Endothelial cell (in vitro differentiated cells): ENCODE data around the gene A3GALT2. TPM values are rescaled to one million over a fixed set of nuclear protein-coding genes. Genes with fewer than 3 reads are reported as not detected.

Experiments
- DNase-seq: peaks from one replicate; pipeline ENCODE4 v3.0.0; 2021; ENCODE audit warnings: low spot score
- H3K27ac Mint-ChIP-seq: one replicate; pipeline ENCODE4 v1.8.0; 2021; ENCODE audit warnings: mixed read lengths, inconsistent platforms; ENCODE audit not compliant: unreplicated experiment
- H3K27me3 Mint-ChIP-seq: one replicate; pipeline ENCODE4 v1.8.0; 2021; ENCODE audit warnings: mild to moderate bottlenecking, moderate library complexity, mixed read lengths, inconsistent platforms; ENCODE audit not compliant: unreplicated experiment
- H3K36me3 Mint-ChIP-seq: one replicate; pipeline ENCODE4 v1.8.0; 2021; ENCODE audit warnings: mild to moderate bottlenecking, low read depth, mixed read lengths, inconsistent platforms; ENCODE audit not compliant: unreplicated experiment
- H3K4me1 Mint-ChIP-seq: one replicate; pipeline ENCODE4 v1.8.0; 2021; ENCODE audit warnings: mild to moderate bottlenecking, mixed read lengths, inconsistent platforms; ENCODE audit not compliant: unreplicated experiment
- H3K4me3 Mint-ChIP-seq: one replicate; pipeline ENCODE4 v1.8.0; 2021; ENCODE audit warnings: mild to moderate bottlenecking, mixed read lengths, inconsistent platforms; ENCODE audit not compliant: unreplicated experiment
- H3K9me3 Mint-ChIP-seq: one replicate; pipeline ENCODE4 v1.8.0; 2021; ENCODE audit warnings: mixed read lengths, inconsistent platforms; ENCODE audit not compliant: unreplicated experiment
- total RNA-seq: library from RNA; stranded (reverse); fragmentation: NEBNext Ultra II Directional; extraction: Animal tissue kit (Norgen Biotek cat#: 25700); gene quantifications from one replicate; pipeline ENCODE4 v1.2.1, GENCODE V29; 2021; ENCODE audit not compliant: unreplicated experiment
- TF ChIP-seq, protein P1 (sequence below): fragments of 200-600 bp; sonication (generic); IDR thresholded peaks from one replicate; pipeline ENCODE4 v1.5.0; 2021; ENCODE audit warnings: antibody characterized with exemption; ENCODE audit not compliant: unreplicated experiment

The A3GALT2 gene
- total RNA-seq, 1 donor from 2014 or later = not detected

DNA sequence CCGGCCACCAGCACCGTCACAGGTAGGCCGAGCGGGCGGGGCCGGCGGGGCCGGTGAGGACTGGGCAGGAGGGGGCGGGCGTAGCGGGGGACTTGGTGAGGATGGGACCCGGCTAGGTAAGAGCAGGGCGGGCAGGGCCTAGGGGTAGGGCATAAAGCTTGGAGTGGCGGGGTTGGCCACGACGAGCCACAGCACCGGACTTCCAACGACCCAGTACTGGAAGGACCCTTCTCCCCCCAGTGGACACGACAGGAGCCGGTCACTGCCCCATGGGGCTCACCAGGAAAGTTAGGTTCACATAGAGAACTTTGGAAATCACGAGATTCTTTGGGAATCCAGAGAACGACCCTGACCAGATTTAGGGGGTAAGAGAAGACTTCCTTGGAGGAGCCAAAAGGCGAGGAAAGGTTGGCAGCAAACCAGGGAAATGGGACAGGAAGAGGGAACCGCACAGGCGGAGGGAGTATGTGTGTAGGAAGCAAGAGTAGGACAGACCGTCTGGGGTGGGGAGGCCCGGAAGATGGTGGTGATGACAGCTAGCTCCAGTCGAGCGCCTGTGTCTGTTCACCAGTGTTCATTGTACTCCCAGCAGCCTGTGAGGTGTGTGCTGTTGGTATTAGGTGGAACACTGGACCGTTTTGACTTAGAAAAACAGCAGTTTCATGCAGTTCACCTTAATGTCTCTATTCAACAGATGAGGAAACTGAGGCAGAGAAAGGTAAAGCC is 44.2 kb downstream of the A3GALT2 start:
- Mint-ChIP-seq H3K27me3 (peaks cover 7% of the 10 kb centered on the region), H3K36me3 (peaks cover 32% of the 10 kb centered on the region), H3K27ac (peak overlapping the region; percentile 70), H3K9me3 (no peaks in the 10 kb centered on the region), H3K4me1 (peaks cover 27% of the 10 kb centered on the region), H3K4me3 (peak overlapping the region; percentile 62)
- TF ChIP-seq, protein P1, sequence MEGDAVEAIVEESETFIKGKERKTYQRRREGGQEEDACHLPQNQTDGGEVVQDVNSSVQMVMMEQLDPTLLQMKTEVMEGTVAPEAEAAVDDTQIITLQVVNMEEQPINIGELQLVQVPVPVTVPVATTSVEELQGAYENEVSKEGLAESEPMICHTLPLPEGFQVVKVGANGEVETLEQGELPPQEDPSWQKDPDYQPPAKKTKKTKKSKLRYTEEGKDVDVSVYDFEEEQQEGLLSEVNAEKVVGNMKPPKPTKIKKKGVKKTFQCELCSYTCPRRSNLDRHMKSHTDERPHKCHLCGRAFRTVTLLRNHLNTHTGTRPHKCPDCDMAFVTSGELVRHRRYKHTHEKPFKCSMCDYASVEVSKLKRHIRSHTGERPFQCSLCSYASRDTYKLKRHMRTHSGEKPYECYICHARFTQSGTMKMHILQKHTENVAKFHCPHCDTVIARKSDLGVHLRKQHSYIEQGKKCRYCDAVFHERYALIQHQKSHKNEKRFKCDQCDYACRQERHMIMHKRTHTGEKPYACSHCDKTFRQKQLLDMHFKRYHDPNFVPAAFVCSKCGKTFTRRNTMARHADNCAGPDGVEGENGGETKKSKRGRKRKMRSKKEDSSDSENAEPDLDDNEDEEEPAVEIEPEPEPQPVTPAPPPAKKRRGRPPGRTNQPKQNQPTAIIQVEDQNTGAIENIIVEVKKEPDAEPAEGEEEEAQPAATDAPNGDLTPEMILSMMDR = no peak
- DNase-seq = no peak

- H3K9me3 Mint-ChIP-seq = no peaks in the 10 kb centered on the region
- H3K27me3 Mint-ChIP-seq = peaks cover 5% of the 10 kb centered on the region
- no peak overlapping the region for H3K27ac Mint-ChIP-seq
- TF ChIP-seq, protein P1 = no peak
- peaks cover 31% of the 10 kb centered on the region for H3K36me3 Mint-ChIP-seq
- no peak for DNase-seq
- H3K4me3 Mint-ChIP-seq = no peak overlapping the region
- peaks cover 27% of the 10 kb centered on the region for H3K4me1 Mint-ChIP-seq
Measured at GRCh38 chr1:33275706-33276572, 45.0 kb downstream of the A3GALT2 start.

- H3K9me3 Mint-ChIP-seq = no peaks in the 10 kb centered on the region
- H3K4me1 Mint-ChIP-seq = peaks cover 27% of the 10 kb centered on the region
- no peak overlapping the region for H3K27ac Mint-ChIP-seq
- no peak for DNase-seq
- peaks cover 28% of the 10 kb centered on the region for H3K36me3 Mint-ChIP-seq
- no peak overlapping the region for H3K4me3 Mint-ChIP-seq
- H3K27me3 Mint-ChIP-seq = peaks cover 6% of the 10 kb centered on the region
- TF ChIP-seq, protein P1 = no peak
Measured at GRCh38 chr1:33275195-33275594, 45.7 kb downstream of the A3GALT2 start.

GRCh38 chr1:33274446-33274845 is 46.5 kb downstream of the A3GALT2 start:
- Mint-ChIP-seq H3K27ac (no peak overlapping the region), H3K4me1 (peaks cover 27% of the 10 kb centered on the region), H3K27me3 (peaks cover 6% of the 10 kb centered on the region), H3K4me3 (no peak overlapping the region), H3K36me3 (peaks cover 22% of the 10 kb centered on the region), H3K9me3 (no peaks in the 10 kb centered on the region)
- no peak for DNase-seq
- TF ChIP-seq, protein P1 = no peak
